ENCODE measurements around the gene HIF3A. TPM values are rescaled to one million over a fixed set of nuclear protein-coding genes. Genes with fewer than 3 reads are reported as not detected.

The HIF3A gene
- total RNA-seq, 1 donor from 2014 or later: 12.6 TPM

DNA sequence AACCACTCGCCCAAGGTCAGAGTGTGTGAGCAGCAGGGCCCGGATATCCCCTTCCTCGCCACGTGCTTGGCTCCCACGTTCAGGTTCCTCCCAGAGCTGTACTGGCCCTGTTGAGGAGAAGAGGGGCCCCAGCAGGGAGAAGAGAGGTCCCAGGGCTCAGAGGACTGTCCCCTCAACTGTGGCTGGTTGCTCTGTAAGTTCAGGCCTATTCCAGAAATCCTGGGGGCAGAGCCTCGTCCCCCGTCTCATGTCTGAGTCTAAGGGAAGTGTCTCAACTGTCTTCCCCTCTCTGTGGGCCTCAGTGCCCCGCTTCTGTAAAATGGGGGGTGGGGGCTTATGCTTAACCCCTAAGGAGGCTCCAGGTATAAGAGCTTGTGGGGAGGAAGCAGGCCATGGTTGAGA is 53.9 kb downstream of the HIF3A start:
- Histone ChIP-seq H2AFZ (ENCODE audit: low read depth, low read length) (no peak overlapping the region), H4K20me1 (ENCODE audit: insufficient read depth, low read length) (peaks cover 70% of the 10 kb centered on the region), H3K9ac (ENCODE audit: low read length) (peak overlapping the region; percentile 42), H3K9me3 (ENCODE audit: insufficient read depth, low read depth, low read length) (no peaks in the 10 kb centered on the region), H3K4me3 (ENCODE audit: insufficient read depth, low read depth, low read length) (no peak overlapping the region), H3K36me3 (ENCODE audit: insufficient read depth, low read length) (peaks cover 15% of the 10 kb centered on the region), H3K4me2 (ENCODE audit: low read length) (peak overlapping the region; percentile 71), H3K4me1 (ENCODE audit: insufficient read depth, low read length) (peaks cover 33% of the 10 kb centered on the region), H3K27ac (ENCODE audit: low read depth, low read length) (peak overlapping the region; percentile 52), H3K27me3 (ENCODE audit: insufficient read depth, low read length) (no peaks in the 10 kb centered on the region), H3K79me2 (ENCODE audit: insufficient read depth, low read length) (peaks cover 86% of the 10 kb centered on the region)
- Mint-ChIP-seq H3K4me1 (ENCODE audit: low read depth, unreplicated experiment) (peaks cover 25% of the 10 kb centered on the region), H3K36me3 (ENCODE audit: low read depth, unreplicated experiment) (peaks cover 10% of the 10 kb centered on the region), H3K4me3 (ENCODE audit: unreplicated experiment) (no peak overlapping the region), H3K9me3 (ENCODE audit: unreplicated experiment) (no peaks in the 10 kb centered on the region), H3K27ac (ENCODE audit: unreplicated experiment) (no peak overlapping the region), H3K27me3 (ENCODE audit: low read depth, unreplicated experiment) (no peaks in the 10 kb centered on the region)
- TF ChIP-seq, protein P1, sequence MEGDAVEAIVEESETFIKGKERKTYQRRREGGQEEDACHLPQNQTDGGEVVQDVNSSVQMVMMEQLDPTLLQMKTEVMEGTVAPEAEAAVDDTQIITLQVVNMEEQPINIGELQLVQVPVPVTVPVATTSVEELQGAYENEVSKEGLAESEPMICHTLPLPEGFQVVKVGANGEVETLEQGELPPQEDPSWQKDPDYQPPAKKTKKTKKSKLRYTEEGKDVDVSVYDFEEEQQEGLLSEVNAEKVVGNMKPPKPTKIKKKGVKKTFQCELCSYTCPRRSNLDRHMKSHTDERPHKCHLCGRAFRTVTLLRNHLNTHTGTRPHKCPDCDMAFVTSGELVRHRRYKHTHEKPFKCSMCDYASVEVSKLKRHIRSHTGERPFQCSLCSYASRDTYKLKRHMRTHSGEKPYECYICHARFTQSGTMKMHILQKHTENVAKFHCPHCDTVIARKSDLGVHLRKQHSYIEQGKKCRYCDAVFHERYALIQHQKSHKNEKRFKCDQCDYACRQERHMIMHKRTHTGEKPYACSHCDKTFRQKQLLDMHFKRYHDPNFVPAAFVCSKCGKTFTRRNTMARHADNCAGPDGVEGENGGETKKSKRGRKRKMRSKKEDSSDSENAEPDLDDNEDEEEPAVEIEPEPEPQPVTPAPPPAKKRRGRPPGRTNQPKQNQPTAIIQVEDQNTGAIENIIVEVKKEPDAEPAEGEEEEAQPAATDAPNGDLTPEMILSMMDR (IDR thresholded peaks at IDR 0.05; ENCODE audit: insufficient read depth, low read depth, low read length): no peak
- no peak for TF ChIP-seq EZH2 (IDR thresholded peaks at IDR 0.05; ENCODE audit: insufficient read depth, low read length)
- DNase-seq (ENCODE audit: low read depth) (no peak), FAIRE-seq (no peak)

DNA sequence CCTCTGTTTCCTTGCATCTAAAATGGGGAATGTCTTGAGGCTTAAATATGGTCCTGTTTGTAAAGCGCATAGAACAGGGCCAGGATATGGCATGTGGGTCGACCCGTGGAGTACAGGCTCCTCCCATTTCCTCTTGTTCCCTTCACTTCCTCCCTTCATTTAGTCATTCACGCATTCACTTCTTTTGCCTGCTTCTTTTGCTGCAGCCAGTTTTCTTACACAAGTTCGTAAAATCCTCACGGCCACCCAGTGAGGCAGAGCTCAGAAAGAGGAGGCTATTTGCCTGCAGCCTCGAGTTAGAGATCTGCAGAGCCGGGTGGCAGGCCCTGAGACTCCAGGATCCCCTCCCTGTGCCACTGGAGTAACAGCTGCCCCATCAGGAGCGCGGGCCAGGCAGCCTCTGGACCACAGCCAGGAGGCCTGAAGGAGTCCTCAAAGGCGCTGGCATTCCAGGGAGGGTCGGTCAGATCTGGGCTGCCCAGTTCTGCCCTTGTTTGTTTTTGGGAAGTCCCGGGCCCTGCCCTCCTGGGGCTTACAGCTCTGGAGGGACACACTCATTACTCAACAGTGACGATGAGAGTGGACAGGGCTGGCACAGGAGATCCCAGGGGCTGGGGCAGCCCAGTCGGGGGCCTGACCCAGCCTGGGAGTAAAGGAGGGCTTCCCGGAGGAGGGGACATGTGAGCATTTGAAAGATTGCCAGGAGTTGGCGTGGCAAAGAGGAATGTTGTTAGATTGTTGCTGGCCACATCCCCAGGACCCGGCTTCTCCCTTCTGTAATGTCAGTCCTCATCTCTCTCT is 54.6 kb downstream of the HIF3A start:
- peaks cover 30% of the 10 kb centered on the region for H3K4me1 ChIP-seq (ENCODE audit: insufficient read depth, low read length)
- DNase-seq (ENCODE audit: low read depth) (peak; percentile 35), FAIRE-seq (no peak)
- Mint-ChIP-seq H3K4me3 (ENCODE audit: unreplicated experiment) (peak overlapping the region; percentile 13), H3K27ac (ENCODE audit: unreplicated experiment) (peak overlapping the region; percentile 41), H3K36me3 (ENCODE audit: low read depth, unreplicated experiment) (peaks cover 10% of the 10 kb centered on the region), H3K4me1 (ENCODE audit: low read depth, unreplicated experiment) (peaks cover 25% of the 10 kb centered on the region), H3K9me3 (ENCODE audit: unreplicated experiment) (no peaks in the 10 kb centered on the region), H3K27me3 (ENCODE audit: low read depth, unreplicated experiment) (no peaks in the 10 kb centered on the region)
- peaks cover 93% of the 10 kb centered on the region for H3K79me2 ChIP-seq (ENCODE audit: insufficient read depth, low read length)
- peak overlapping the region; percentile 42 for H3K9ac ChIP-seq (ENCODE audit: low read length)
- H4K20me1 ChIP-seq (ENCODE audit: insufficient read depth, low read length): peaks cover 76% of the 10 kb centered on the region
- no peaks in the 10 kb centered on the region for H3K27me3 ChIP-seq (ENCODE audit: insufficient read depth, low read length)
- peaks cover 17% of the 10 kb centered on the region for H3K36me3 ChIP-seq (ENCODE audit: insufficient read depth, low read length)
- TF ChIP-seq EZH2 (IDR thresholded peaks at IDR 0.05; ENCODE audit: insufficient read depth, low read length): no peak
- TF ChIP-seq, protein P1 (IDR thresholded peaks at IDR 0.05; ENCODE audit: insufficient read depth, low read depth, low read length): no peak
- no peak overlapping the region for H3K4me3 ChIP-seq (ENCODE audit: insufficient read depth, low read depth, low read length)
- peak overlapping the region; percentile 4 for H2AFZ ChIP-seq (ENCODE audit: low read depth, low read length)
- H3K9me3 ChIP-seq (ENCODE audit: insufficient read depth, low read depth, low read length): no peaks in the 10 kb centered on the region
- peak overlapping the region; percentile 52 for H3K27ac ChIP-seq (ENCODE audit: low read depth, low read length)
- peak overlapping the region; percentile 71 for H3K4me2 ChIP-seq (ENCODE audit: low read length)

Data from astrocyte (in vitro differentiated cells and primary cell).